CD4-positive, alpha-beta T cell (primary cell): ENCODE measurements around the gene KCND2. TPM values are rescaled to one million over a fixed set of nuclear protein-coding genes. Genes with fewer than 3 reads are reported as not detected.
A peak's percentile ranks its signal among the peaks of the same experiment; 100 is the strongest.

Experiments
- ATAC-seq: fragments of 200-7000 bp; cut with Tn5 transposase; one replicate; pipeline ENCODE4 v1.10.0; 2022; ENCODE audit warnings: mild to moderate bottlenecking; ENCODE audit not compliant: poor library complexity
- CTCF ChIA-PET: fragments of 350-600 bp; sonication (Branson Sonifier 250); formaldehyde crosslinking; loops from one replicate; lab custom pipeline; 2021; ENCODE audit warnings: antibody characterized with exemption, inconsistent platforms; lab: Charles Lee
- POLR2A ChIA-PET: fragments of 350-600 bp; sonication (Branson Sonifier 250); formaldehyde crosslinking; loops from one replicate; lab custom pipeline; 2021; ENCODE audit warnings: antibody characterized with exemption, inconsistent platforms; lab: Charles Lee
- DNase-seq, 14 experiments: peaks; one replicate each; pipeline ENCODE4 v3.0.0-alpha.2; 2013 to 2020; ENCODE audit warnings: mixed read lengths in 2 of 14
- H3K27ac ChIP-seq, 2 donors: one replicate each; pipeline versions ENCODE4 v1.5.1 to v1.7.0; 2013; ENCODE audit warnings: low read length in 2 of 2, low read depth in 1 of 2, mild to moderate bottlenecking in 1 of 2
- H3K27me3 ChIP-seq, 2 experiments: 1 replicate in 1 of 2; 2 replicates in 1 of 2; pipeline versions ENCODE4 v1.6.1 to v1.7.0; 2013; ENCODE audit warnings: low read length in 2 of 2, control low read depth in 1 of 2, mild to moderate bottlenecking in 1 of 2, moderate library complexity in 1 of 2; ENCODE audit not compliant: insufficient read depth in 2 of 2, control insufficient read depth in 1 of 2
- H3K36me3 ChIP-seq: one replicate; pipeline ENCODE4 v1.6.1; 2013; ENCODE audit warnings: low read length, control low read depth; ENCODE audit not compliant: insufficient read depth
- H3K4me1 ChIP-seq: one replicate; pipeline ENCODE4 v1.6.1; 2013; ENCODE audit warnings: low read length, control low read depth; ENCODE audit not compliant: insufficient read depth
- H3K4me3 ChIP-seq: one replicate; pipeline ENCODE4 v1.5.1; 2013; ENCODE audit warnings: mild to moderate bottlenecking, low read length, moderate library complexity
- H3K9me3 ChIP-seq, 2 experiments: 1 replicate in 1 of 2; 2 replicates in 1 of 2; pipeline versions ENCODE4 v1.6.1 to v1.7.0; 2013; ENCODE audit warnings: low read length in 2 of 2, mild to moderate bottlenecking in 2 of 2, control low read depth in 1 of 2, moderate library complexity in 1 of 2; ENCODE audit not compliant: control insufficient read depth in 1 of 2, insufficient read depth in 1 of 2
- H3K27ac Mint-ChIP-seq: one replicate; pipeline ENCODE4 v1.8.0; 2020; ENCODE audit warnings: mixed read lengths
- H3K27me3 Mint-ChIP-seq: one replicate; pipeline ENCODE4 v1.8.0; 2021; ENCODE audit warnings: mixed read lengths
- H3K36me3 Mint-ChIP-seq: one replicate; pipeline ENCODE4 v1.8.0; 2021; ENCODE audit warnings: low read depth, mixed read lengths
- H3K4me1 Mint-ChIP-seq: one replicate; pipeline ENCODE4 v1.8.0; 2021; ENCODE audit warnings: low read depth, mixed read lengths
- H3K4me3 Mint-ChIP-seq: one replicate; pipeline ENCODE4 v1.8.0; 2020; ENCODE audit warnings: mild to moderate bottlenecking, mixed read lengths
- H3K9me3 Mint-ChIP-seq: one replicate; pipeline ENCODE4 v1.8.0; 2020; ENCODE audit warnings: mixed read lengths
- CTCF ChIP-seq: fragments of 200-600 bp; IDR thresholded peaks from one replicate; pipeline ENCODE4 v1.8.0; 2022; ENCODE audit warnings: antibody characterized with exemption, mild to moderate bottlenecking
- intact Hi-C, 2 experiments: fragments of 100-400 bp; cut with DNase I in 1 of 2; cut with micrococcal nuclease in 1 of 2; formaldehyde crosslinking; loops; one replicate each; pipeline versions ENCODE4 v1.15.1 to v1.9.0; 2023 to 2025; cut with DNase I, micrococcal nuclease
- total RNA-seq, 174 experiments: library from RNA in 2 of 174; stranded (reverse) in 2 of 174; gene quantifications; one replicate each; pipeline ENCODE4 v1.2.3 and lab custom pipeline; 2021 to 2026

KCND2 gene
- total RNA-seq, 2 experiments from 2014 or later, result not detected

GRCh38 chr7:120724955-120725354 lies 452.0 kb downstream of the KCND2 start:
- Mint-ChIP-seq H3K9me3 (no peaks in the 10 kb centered on the region), H3K27me3 (no peaks in the 10 kb centered on the region), H3K27ac (no peak overlapping the region), H3K4me1 (no peaks in the 10 kb centered on the region), H3K36me3 (no peaks in the 10 kb centered on the region), H3K4me3 (no peak overlapping the region)
- DNase-seq (no peak), ATAC-seq (no peak)
- Histone ChIP-seq H3K27ac (no peak overlapping the region), H3K9me3 (no peaks in the 10 kb centered on the region), H3K4me3 (no peak overlapping the region), H3K4me1 (no peaks in the 10 kb centered on the region), H3K27me3 (no peaks in the 10 kb centered on the region), H3K36me3 (no peaks in the 10 kb centered on the region)
- intact Hi-C loops, result no loop called here
- ChIA-PET POLR2A (no interaction called here), CTCF (no interaction called here)
- no peak for TF ChIP-seq CTCF

GRCh38 chr7:120725376-120726039 lies 452.5 kb downstream of the KCND2 start:
- ATAC-seq, result no peak
- POLR2A ChIA-PET, result no interaction called here
- H3K27ac Mint-ChIP-seq, result no peak overlapping the region
- no peaks in the 10 kb centered on the region for H3K27me3 Mint-ChIP-seq
- H3K9me3 ChIP-seq, result no peaks in the 10 kb centered on the region
- no peaks in the 10 kb centered on the region for H3K36me3 Mint-ChIP-seq
- CTCF ChIA-PET, result no interaction called here
- peak; percentile 14 for TF ChIP-seq CTCF
- no peaks in the 10 kb centered on the region for H3K9me3 Mint-ChIP-seq
- H3K4me3 ChIP-seq, result no peak overlapping the region
- no peak overlapping the region for H3K27ac ChIP-seq
- H3K4me1 Mint-ChIP-seq, result no peaks in the 10 kb centered on the region
- H3K27me3 ChIP-seq, result no peaks in the 10 kb centered on the region
- no peaks in the 10 kb centered on the region for H3K36me3 ChIP-seq
- H3K4me1 ChIP-seq, result no peaks in the 10 kb centered on the region
- DNase-seq, result no peak
- intact Hi-C loops, result no loop called here
- no peak overlapping the region for H3K4me3 Mint-ChIP-seq

- Mint-ChIP-seq H3K36me3 (no peaks in the 10 kb centered on the region), H3K4me1 (no peaks in the 10 kb centered on the region), H3K27me3 (peaks cover 1% of the 10 kb centered on the region), H3K9me3 (peaks cover 2% of the 10 kb centered on the region), H3K27ac (no peak overlapping the region), H3K4me3 (no peak overlapping the region)
- Histone ChIP-seq H3K36me3 (no peaks in the 10 kb centered on the region), H3K4me3 (no peak overlapping the region), H3K27me3 (no peaks in the 10 kb centered on the region), H3K4me1 (no peaks in the 10 kb centered on the region), H3K9me3 (no peaks in the 10 kb centered on the region), H3K27ac (no peak overlapping the region)
- CTCF ChIA-PET, result no interaction called here
- no peak for ATAC-seq
- TF ChIP-seq CTCF, result no peak
- POLR2A ChIA-PET, result no interaction called here
- intact Hi-C loops, result no loop called here
- DNase-seq, result no peak
These were observed 456.3 kb downstream of the KCND2 start for GRCh38 chr7:120729245-120729644.
